ENCODE measurements around the gene NT5C3B.
A peak's percentile ranks its signal among the peaks of the same experiment; 100 is the strongest.

The NT5C3B gene

DNA sequence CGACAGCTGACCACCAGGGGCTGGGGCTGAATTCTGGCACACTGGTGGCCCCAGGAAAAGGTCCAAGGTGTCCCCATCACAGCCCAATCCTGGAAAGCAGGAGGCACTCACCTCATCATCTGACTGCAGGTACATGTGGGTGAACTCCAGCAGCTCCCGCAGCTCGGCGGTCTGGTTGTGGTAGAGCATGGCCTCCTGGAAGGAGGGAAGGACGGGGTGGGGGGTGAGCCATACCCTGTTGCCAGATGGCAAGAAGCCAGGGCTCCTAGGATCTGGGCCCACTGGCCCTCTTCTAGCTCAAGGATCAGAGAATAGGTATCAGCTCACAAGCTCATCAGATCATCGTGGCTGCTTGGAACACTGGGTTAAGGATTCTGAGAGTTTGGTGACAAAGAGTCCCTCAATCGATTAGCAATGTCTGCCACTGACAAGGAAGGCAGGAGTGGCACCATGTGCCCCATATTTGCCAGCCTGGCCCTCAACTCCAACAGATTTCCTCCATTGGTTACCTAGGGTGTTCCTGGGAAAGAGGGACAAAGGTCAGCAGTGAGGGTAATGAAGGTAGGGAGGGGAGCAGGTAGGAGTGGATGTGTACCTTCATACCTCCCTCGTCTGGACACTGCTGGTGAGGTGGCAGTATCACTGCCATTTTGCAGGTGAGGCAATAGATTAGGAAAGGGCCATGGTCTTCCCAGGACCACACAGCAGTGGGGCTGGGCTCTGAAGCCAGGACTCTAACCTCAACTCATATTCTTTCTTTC, 29.2 kb downstream of the NT5C3B start:
- Mint-ChIP-seq H3K27ac (no peak overlapping the region), H3K4me3 (no peak overlapping the region)

DNA sequence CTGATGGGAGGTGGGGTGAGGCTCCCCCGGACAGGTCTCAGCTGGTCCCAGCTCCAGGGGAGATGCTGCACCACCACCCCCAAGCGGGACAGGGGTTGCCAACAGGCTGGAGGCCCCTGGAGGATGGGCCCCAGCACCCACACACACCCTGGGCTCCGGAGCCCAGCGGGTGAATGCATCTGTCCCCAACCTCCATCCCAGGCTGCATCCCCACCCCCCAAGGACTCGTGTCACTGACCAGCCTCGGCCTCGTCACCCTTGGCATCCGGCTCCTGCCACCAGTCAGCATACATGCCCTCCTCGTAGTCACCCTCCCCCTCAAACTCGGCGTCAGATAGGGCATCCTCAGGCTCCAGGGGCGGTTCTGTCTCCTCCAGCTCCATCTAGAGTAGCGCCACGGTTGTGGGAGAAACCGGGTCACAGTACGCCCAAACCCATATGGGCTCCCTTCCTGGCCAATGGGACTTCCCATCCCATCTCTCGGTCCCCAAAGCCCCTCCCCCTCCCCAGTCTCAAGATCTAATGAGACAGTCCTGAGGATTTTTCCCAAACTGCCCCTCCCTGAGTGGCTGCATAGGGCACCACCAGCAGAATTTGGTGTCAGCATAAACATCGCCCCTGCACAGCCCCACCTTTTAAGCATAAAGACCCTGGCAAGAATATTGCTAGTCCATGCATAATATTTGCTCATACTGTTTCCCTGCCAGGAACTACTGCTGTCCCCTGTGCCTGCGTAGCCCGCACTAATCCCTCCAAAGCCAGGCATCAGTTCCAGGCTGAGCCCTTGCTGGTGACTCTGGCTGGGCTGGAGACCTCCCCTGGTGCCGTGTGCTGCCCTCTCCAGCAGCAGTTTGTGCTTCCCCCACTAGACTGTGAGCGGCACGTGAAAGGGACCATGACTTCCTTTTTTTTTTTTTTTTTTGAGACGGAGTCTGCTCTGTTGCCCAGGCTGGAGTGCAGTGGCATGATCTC, 32.7 kb downstream of the NT5C3B start:
- H3K36me3 Mint-ChIP-seq (ENCODE audit: low read depth): no peaks in the 10 kb centered on the region
- no peak overlapping the region for H3K27ac Mint-ChIP-seq
- H3K27me3 Mint-ChIP-seq: no peaks in the 10 kb centered on the region
- H3K4me3 Mint-ChIP-seq: no peak overlapping the region
- H3K4me1 Mint-ChIP-seq (ENCODE audit: low read depth): peaks cover 5% of the 10 kb centered on the region
- H3K9me3 Mint-ChIP-seq: no peaks in the 10 kb centered on the region

More for the DNA sequence above, 29.2 kb downstream of the NT5C3B start:
- Mint-ChIP-seq H3K36me3 (ENCODE audit: low read depth) (no peaks in the 10 kb centered on the region), H3K27me3 (no peaks in the 10 kb centered on the region), H3K9me3 (no peaks in the 10 kb centered on the region), H3K4me1 (ENCODE audit: low read depth) (peaks cover 11% of the 10 kb centered on the region)

DNA sequence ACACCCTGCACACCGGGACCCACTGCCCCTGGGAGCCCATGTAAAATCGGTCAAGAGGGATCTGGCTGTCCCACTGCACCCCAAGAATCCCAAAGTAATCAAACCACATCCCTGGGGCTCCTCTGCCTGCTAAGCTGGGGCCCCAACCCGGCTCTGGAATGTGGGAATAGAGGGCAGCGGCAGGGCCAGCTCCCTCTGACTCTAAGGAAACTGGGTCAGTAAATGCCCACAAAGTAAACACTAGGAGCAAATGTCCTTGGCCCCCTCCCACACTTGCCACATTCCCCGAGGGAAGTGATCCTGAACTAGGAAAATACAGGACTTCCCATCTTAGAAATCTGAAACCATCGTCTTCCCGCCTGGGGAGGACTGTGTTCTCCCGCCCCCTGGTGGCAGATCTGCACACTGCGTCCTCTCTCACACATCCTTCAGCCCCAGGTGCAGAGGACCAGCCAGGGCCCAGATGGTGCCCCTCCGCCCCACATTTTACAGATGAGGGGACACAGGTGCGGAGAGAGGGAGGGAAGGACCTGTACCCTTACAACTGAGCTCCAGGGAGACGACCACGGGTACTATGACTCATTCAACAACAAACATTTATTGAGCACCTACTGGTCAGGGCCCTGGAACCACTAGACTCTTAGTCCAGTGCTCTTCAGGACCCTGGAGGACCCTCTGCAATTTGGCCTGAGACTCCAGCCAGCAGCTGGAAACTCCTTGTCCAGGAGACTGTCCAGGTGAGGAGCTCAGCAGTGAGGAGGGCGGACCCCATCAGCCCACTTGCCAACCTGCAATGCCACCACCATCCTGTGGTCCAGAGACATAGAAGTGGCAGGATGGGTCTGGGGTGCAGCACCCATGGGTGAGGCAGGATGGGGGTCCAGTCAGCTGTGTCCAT, 34.4 kb downstream of the NT5C3B start:
- H3K36me3 Mint-ChIP-seq (ENCODE audit: low read depth): no peaks in the 10 kb centered on the region
- no peaks in the 10 kb centered on the region for H3K9me3 Mint-ChIP-seq
- H3K4me1 Mint-ChIP-seq (ENCODE audit: low read depth): peaks cover 5% of the 10 kb centered on the region
- H3K27ac Mint-ChIP-seq: peak overlapping the region; percentile 28
- H3K27me3 Mint-ChIP-seq: no peaks in the 10 kb centered on the region
- no peak overlapping the region for H3K4me3 Mint-ChIP-seq

DNA sequence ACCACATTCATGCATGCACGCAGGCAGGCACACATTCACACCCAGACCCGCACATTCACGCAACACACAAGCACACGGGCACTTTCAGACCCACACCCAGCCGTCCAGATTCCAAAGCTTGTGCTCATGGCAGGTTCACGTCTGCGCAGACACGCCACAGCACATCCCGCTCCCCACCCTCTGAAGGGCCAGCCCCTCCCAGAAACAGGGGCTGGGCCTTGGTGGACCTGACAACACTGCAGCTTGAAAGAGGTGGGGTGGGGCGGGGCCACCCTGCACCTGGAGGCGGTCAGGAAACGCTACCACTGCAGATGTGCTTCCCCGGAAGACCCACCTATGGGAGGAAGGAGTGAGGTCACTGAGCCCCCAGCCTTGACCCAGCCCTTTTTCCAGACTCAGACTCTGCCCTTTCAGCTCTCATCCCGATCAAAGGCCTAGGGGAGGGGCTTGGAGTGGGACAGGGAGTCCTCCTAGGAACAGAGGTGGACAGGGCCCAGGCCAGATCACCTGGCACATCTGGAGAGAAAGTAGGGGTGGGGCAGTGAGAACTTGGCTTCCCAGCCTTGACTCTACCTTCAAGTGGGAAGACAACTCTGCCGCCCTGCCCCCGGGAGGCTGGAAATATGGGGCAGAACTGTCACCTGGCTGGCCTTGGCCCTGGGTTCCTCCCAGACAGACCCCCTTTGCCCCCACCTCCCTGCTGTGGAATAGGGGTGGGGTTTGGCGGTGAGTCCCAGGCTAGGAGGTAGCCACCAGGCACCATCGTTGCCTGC, 35.2 kb downstream of the NT5C3B start:
- no peaks in the 10 kb centered on the region for H3K27me3 Mint-ChIP-seq
- H3K36me3 Mint-ChIP-seq (ENCODE audit: low read depth): no peaks in the 10 kb centered on the region
- H3K4me1 Mint-ChIP-seq (ENCODE audit: low read depth): peaks cover 5% of the 10 kb centered on the region
- no peak overlapping the region for H3K4me3 Mint-ChIP-seq
- no peak overlapping the region for H3K27ac Mint-ChIP-seq
- no peaks in the 10 kb centered on the region for H3K9me3 Mint-ChIP-seq

DNA sequence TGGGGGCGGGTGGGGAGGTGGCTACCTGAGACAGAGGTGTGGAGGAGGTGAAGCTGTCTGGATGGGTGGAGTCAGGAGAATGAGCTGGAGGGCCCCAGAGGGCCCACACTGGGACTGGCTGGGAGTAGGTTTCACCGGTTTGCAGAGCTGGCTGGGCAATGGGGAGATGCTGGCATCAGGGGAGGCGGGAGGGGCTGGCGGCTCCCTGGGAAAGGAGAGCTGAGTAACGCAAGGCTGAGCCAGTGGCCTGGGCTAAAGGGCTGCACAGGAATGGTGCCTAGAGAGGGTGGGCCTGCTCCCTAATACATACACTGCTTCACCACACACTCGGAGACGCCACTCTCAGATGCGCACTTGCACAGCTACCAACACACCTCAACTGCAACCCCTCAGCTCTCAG, 36.7 kb downstream of the NT5C3B start:
- Mint-ChIP-seq H3K4me3 (no peak overlapping the region), H3K27ac (no peak overlapping the region), H3K9me3 (no peaks in the 10 kb centered on the region), H3K4me1 (ENCODE audit: low read depth) (peaks cover 5% of the 10 kb centered on the region), H3K36me3 (ENCODE audit: low read depth) (no peaks in the 10 kb centered on the region), H3K27me3 (no peaks in the 10 kb centered on the region)

DNA sequence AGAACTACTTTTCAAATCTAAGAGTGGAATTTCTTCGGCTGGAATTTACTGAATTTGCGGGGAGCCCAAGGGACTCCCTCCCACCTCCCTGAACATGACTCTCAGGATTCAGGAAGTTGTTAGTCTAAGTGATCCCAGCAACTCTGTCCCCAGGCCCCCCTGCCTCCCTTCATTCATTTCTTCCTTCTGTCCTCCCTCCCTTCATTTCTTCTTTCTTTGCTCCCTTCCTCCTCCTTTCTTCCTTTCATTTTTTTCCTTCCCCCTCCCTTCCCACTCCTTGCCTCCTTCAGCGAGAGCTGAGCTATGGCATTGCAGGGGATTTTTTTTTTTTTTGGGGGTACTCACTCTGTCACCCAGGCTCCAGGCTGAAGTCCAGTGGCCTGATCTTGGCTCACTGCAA, 38.7 kb downstream of the NT5C3B start:
- Mint-ChIP-seq H3K36me3 (ENCODE audit: low read depth) (no peaks in the 10 kb centered on the region), H3K4me3 (no peak overlapping the region), H3K27ac (no peak overlapping the region), H3K27me3 (no peaks in the 10 kb centered on the region), H3K9me3 (no peaks in the 10 kb centered on the region), H3K4me1 (ENCODE audit: low read depth) (peaks cover 5% of the 10 kb centered on the region)

DNA sequence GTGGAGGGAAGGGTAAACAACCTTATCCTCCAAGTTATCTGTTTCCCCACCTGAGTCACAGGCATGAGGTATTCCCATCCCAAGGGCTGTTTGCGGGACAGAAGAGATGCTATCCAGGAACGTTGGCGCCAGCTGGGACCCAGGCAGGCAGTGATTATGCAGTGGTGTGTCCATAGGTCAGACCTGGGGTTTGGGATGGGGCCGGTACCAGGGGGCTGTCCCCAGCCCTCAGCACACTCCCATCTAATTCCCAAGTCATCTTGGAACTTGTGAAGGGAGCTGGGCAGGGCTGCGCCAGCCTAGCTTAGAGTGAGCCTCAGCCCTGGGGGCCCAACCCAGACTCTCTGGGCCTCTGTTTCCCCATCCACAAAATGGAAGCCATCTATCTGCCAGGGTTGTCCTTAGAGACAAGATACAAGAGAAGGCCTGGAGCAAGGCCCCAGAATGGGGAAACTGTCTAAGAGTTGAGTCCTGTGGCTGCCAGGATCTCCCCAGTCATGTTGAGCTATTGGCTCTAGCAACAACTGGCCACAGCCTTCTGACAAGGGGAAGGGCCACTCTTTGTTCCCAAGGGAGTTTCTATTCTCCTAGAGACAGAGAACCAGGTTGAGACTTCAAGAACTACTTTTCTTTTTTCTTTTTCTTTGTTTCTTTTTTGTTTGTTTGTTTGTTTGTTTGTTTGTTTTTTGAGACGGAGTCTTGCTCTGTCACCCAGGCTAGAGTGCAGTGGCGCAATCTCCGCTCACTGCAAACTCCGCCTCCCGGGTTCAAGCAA, 39.7 kb downstream of the NT5C3B start:
- no peaks in the 10 kb centered on the region for H3K36me3 Mint-ChIP-seq (ENCODE audit: low read depth)
- no peaks in the 10 kb centered on the region for H3K9me3 Mint-ChIP-seq
- no peaks in the 10 kb centered on the region for H3K4me1 Mint-ChIP-seq (ENCODE audit: low read depth)
- no peak overlapping the region for H3K4me3 Mint-ChIP-seq
- no peaks in the 10 kb centered on the region for H3K27me3 Mint-ChIP-seq
- no peak overlapping the region for H3K27ac Mint-ChIP-seq

DNA sequence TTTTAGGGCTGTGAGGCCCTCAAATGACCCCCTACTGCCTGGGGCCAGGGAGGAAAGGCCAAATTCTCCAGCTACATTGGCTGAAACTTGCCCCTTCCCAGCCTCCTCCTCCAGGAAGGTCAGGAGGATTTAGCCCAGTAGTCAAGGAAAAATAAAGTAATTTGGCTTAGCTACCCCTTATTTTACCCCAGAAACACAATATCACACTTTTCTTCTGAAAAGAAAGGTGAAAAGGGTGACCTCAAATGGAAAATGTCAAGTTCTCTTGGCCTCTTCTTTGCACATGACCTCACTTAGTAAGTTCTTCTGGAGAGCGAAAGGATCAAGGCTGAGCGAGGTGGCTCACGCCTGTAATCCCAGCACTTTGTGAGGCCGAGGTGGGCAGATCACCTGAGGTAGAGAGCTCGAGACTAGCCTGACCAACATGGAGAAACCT, 41.5 kb downstream of the NT5C3B start:
- H3K36me3 Mint-ChIP-seq (ENCODE audit: low read depth): no peaks in the 10 kb centered on the region
- H3K4me1 Mint-ChIP-seq (ENCODE audit: low read depth): no peaks in the 10 kb centered on the region
- H3K4me3 Mint-ChIP-seq: no peak overlapping the region
- H3K9me3 Mint-ChIP-seq: no peaks in the 10 kb centered on the region
- no peaks in the 10 kb centered on the region for H3K27me3 Mint-ChIP-seq
- no peak overlapping the region for H3K27ac Mint-ChIP-seq

DNA sequence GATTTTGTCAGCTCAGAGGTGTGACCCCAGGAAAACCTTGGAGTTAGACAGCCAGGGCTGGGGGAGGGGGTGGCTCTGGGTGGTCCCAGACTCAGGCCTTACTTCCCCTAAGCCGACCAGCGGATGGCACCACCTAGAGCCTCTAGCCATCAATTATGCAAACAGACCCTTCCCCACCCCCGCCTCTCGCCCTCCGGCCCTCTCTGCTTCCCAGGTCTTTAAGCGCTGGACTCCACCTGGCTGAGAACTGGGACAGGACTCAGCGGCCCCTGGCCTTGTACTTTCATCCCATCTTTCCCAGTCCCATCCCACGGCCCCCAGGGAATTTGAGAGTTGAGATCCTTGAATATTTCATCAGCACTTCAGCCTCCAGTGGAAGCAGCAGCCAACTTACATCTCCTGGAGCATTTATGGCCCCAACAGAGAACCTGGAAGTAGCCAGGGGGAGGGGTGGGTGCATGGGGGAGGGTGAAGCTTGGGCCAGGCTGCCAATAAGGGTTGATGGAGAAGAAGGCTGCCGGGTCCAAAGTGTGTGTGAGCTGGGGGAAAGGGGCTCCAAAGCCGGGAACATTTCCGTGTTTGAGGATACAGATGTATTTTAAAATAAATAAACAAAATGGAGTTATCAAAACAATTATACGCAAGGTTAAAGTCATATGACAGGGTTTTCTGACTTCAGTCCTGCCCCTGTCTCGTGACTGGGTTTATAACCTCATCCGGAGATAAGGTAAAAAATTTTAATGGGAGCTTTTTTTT, 42.1 kb downstream of the NT5C3B start:
- Mint-ChIP-seq H3K9me3 (no peaks in the 10 kb centered on the region), H3K27ac (no peak overlapping the region)

DNA sequence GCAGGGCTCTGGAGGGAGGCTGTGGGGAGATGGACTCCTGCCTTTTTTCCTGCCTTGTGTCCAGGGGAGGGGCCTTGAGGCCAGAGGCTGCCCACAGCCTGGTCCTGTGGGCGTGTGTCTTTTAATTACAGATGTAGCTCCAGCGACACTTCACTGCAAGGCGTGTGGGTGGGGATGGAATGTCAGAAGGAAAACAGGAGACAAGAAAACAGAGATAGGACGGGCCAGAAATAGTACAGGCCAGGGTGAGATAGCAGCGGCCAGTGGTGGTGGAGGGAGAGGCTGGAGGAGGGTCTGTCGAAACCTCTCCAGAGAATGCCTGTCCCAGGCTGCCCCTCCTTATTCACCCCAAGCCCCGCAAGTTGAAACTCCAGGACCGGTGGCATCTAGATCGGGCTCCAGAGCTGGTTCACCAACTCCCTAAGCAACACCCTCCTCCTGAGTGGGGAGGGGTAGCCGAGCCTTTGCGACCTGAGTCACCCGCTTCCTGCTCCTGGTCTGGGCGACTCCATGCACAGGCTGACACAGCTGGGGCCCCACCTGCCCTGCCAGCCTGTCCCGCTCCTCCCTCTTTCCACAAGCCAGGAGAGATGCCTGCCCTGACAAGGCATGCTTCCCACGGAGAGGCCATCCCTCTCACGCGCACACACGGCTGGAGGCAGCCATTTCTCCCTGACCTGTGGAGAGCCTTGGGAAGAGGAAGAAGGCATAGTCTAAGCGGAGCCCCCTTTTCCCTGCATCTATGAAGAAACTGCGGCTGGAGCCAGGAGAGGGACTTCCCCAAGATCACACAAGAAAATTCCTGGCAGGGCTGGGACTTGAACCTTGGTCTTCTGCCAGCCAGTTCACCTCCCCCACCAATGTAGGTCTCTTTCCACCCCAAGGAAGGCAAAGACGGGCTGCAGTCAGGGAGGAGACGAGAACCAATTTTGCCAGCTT, 42.9 kb downstream of the NT5C3B start:
- Mint-ChIP-seq H3K4me1 (ENCODE audit: low read depth) (peaks cover 4% of the 10 kb centered on the region), H3K36me3 (ENCODE audit: low read depth) (no peaks in the 10 kb centered on the region), H3K27ac (no peak overlapping the region), H3K9me3 (no peaks in the 10 kb centered on the region), H3K27me3 (no peaks in the 10 kb centered on the region), H3K4me3 (no peak overlapping the region)

More for the DNA sequence above, 42.1 kb downstream of the NT5C3B start:
- Mint-ChIP-seq H3K27me3 (no peaks in the 10 kb centered on the region), H3K4me1 (ENCODE audit: low read depth) (no peaks in the 10 kb centered on the region), H3K4me3 (no peak overlapping the region), H3K36me3 (ENCODE audit: low read depth) (no peaks in the 10 kb centered on the region)

DNA sequence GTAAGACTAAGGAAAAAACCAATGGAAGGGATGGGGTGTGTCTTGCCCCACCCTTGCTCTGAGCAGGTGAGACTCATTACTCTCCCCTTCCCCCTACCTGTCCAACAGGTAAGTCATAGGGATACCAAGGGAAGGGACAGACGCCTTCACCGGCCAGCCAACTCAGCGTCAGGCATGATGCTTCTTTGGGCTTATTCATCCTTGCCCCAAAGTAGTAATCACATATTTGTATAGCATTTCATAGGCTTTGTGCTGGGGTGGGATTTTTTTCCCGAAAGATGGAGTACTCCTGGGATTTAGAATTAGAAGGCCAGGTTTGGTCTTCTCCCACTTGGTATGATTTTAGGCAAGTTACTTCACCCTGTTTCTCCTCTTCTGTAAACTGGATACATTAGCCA, 49.0 kb downstream of the NT5C3B start:
- peak overlapping the region; percentile 52 for H3K4me3 Mint-ChIP-seq
- H3K36me3 Mint-ChIP-seq (ENCODE audit: low read depth): no peaks in the 10 kb centered on the region
- no peaks in the 10 kb centered on the region for H3K9me3 Mint-ChIP-seq
- peaks cover 16% of the 10 kb centered on the region for H3K27me3 Mint-ChIP-seq
- peaks cover 31% of the 10 kb centered on the region for H3K4me1 Mint-ChIP-seq (ENCODE audit: low read depth)
- no peak overlapping the region for H3K27ac Mint-ChIP-seq
